Brain microvascular endothelial cell (primary cell): ENCODE measurements around the gene GRM4.

ENCODE experiments used
- DNase-seq: peaks from one replicate; pipeline ENCODE4 v3.0.0-alpha.2; 2020
- H3K27ac ChIP-seq: fragments of 250-450 bp; sonication (Bioruptor Pico); 2 replicates; pipeline ENCODE4 v1.5.1; 2020; ENCODE audit warnings: mild to moderate bottlenecking, moderate library complexity
- H3K27me3 ChIP-seq: fragments of 250-450 bp; sonication (Bioruptor Pico); replicated peaks from 2 replicates; pipeline ENCODE4 v1.5.1; 2020; ENCODE audit warnings: mild to moderate bottlenecking
- H3K36me3 ChIP-seq: fragments of 250-450 bp; sonication (Bioruptor Pico); replicated peaks from 2 replicates; pipeline ENCODE4 v1.5.1; 2020; ENCODE audit warnings: mild to moderate bottlenecking
- H3K4me3 ChIP-seq: 2 replicates; pipeline ENCODE4 v1.5.1; 2011; ENCODE audit warnings: low read depth, mild to moderate bottlenecking, control low read depth, low read length, moderate library complexity
- CTCF ChIP-seq: IDR thresholded peaks from 2 replicates; pipeline ENCODE4 v1.5.1; 2011; ENCODE audit warnings: low read depth, mild to moderate bottlenecking, moderate library complexity, low read length, control low read depth, inconsistent platforms; ENCODE audit errors: missing control alignments
- in situ Hi-C: cut with HindIII; loops from 2 replicates; pipeline ENCODE4 v1.10.0; 2017; ENCODE audit warnings: low sequenced_read_pairs, low pct_ligation_motif_present

The GRM4 gene

GRCh38 chr6:33994472-33995308 is 151.2 kb downstream of the GRM4 start:
- Histone ChIP-seq H3K36me3 (no peaks in the 10 kb centered on the region), H3K27me3 (peaks cover 8% of the 10 kb centered on the region), H3K27ac (no peak overlapping the region), H3K4me3 (no peak overlapping the region)
- in situ Hi-C loops: no loop called here
- no peak for DNase-seq
- TF ChIP-seq CTCF: no peak

- in situ Hi-C loops: no loop called here
Measured at GRCh38 chr6:33993653-33994471, 152.0 kb downstream of the GRM4 start.

GRCh38 chr6:33993091-33993490 is 152.8 kb downstream of the GRM4 start:
- H3K4me3 ChIP-seq: no peak overlapping the region
- H3K27me3 ChIP-seq: peaks cover 8% of the 10 kb centered on the region
- no peak overlapping the region for H3K27ac ChIP-seq
- in situ Hi-C loops: no loop called here
- no peak for DNase-seq
- no peak for TF ChIP-seq CTCF
- no peaks in the 10 kb centered on the region for H3K36me3 ChIP-seq

More at GRCh38 chr6:33993653-33994471, 152.0 kb downstream of the GRM4 start:
- no peak overlapping the region for H3K27ac ChIP-seq
- H3K36me3 ChIP-seq: no peaks in the 10 kb centered on the region
- no peak for DNase-seq
- TF ChIP-seq CTCF: no peak
- H3K4me3 ChIP-seq: no peak overlapping the region
- H3K27me3 ChIP-seq: peaks cover 8% of the 10 kb centered on the region

GRCh38 chr6:33992191-33992590 is 153.7 kb downstream of the GRM4 start:
- H3K27ac ChIP-seq: no peak overlapping the region
- no peaks in the 10 kb centered on the region for H3K36me3 ChIP-seq
- no peak overlapping the region for H3K4me3 ChIP-seq
- DNase-seq: no peak
- peaks cover 8% of the 10 kb centered on the region for H3K27me3 ChIP-seq
- in situ Hi-C loops: no loop called here
- TF ChIP-seq CTCF: no peak

GRCh38 chr6:33991610-33992009 is 154.3 kb downstream of the GRM4 start:
- no peaks in the 10 kb centered on the region for H3K36me3 ChIP-seq
- no peak overlapping the region for H3K27ac ChIP-seq
- no peak overlapping the region for H3K4me3 ChIP-seq
- TF ChIP-seq CTCF: no peak
- DNase-seq: no peak
- in situ Hi-C loops: no loop called here
- H3K27me3 ChIP-seq: peaks cover 8% of the 10 kb centered on the region
